GM19372 (cell line): Measurements from ENCODE around the gene BCAS4.

Experiments used
- ATAC-seq: cut with Tn5 transposase; IDR thresholded peaks from one replicate; pipeline ENCODE4 v1.9.1; 2021; ENCODE audit warnings: mild to moderate bottlenecking, low read depth, moderate library complexity; ENCODE audit not compliant: unreplicated experiment

Gene BCAS4

GRCh38 chr20:50898475-50898874 is 103.6 kb downstream of the BCAS4 start:
- ATAC-seq, result no peak

- no peak for ATAC-seq
Observed at GRCh38 chr20:50900261-50900660, 105.4 kb downstream of the BCAS4 start.

- ATAC-seq, result no peak
Observed at GRCh38 chr20:50901301-50901700, 106.4 kb downstream of the BCAS4 start.

- ATAC-seq, result no peak
Observed at GRCh38 chr20:50903353-50904051, 108.6 kb downstream of the BCAS4 start.

- no peak for ATAC-seq
Observed at GRCh38 chr20:50904067-50904570, 109.3 kb downstream of the BCAS4 start.

GRCh38 chr20:50909413-50909812 is 114.6 kb downstream of the BCAS4 start:
- no peak for ATAC-seq

- no peak for ATAC-seq
Observed at GRCh38 chr20:50911030-50911429, 116.2 kb downstream of the BCAS4 start.

- ATAC-seq, result no peak
Observed at GRCh38 chr20:50911716-50912115, 116.9 kb downstream of the BCAS4 start.

GRCh38 chr20:50913690-50914375 is 119.0 kb downstream of the BCAS4 start:
- no peak for ATAC-seq

GRCh38 chr20:50915424-50915823 is 120.6 kb downstream of the BCAS4 start:
- no peak for ATAC-seq

- ATAC-seq, result no peak
Observed at GRCh38 chr20:50916257-50916656, 121.4 kb downstream of the BCAS4 start.

GRCh38 chr20:50916934-50917333 is 122.1 kb downstream of the BCAS4 start:
- no peak for ATAC-seq

- ATAC-seq, result no peak
Observed at GRCh38 chr20:50918403-50918802, 123.5 kb downstream of the BCAS4 start.

- ATAC-seq, result no peak
Observed at GRCh38 chr20:50919567-50919966, 124.7 kb downstream of the BCAS4 start.

- ATAC-seq, result no peak
Observed at GRCh38 chr20:50920997-50921396, 126.1 kb downstream of the BCAS4 start.

GRCh38 chr20:50921803-50922501 is 127.1 kb downstream of the BCAS4 start:
- no peak for ATAC-seq

GRCh38 chr20:50924261-50924920 is 129.5 kb downstream of the BCAS4 start:
- ATAC-seq, result no peak

GRCh38 chr20:50926530-50926929 is 131.7 kb downstream of the BCAS4 start:
- ATAC-seq, result no peak
